ENCODE data around the gene TRABD2A.

DNA sequence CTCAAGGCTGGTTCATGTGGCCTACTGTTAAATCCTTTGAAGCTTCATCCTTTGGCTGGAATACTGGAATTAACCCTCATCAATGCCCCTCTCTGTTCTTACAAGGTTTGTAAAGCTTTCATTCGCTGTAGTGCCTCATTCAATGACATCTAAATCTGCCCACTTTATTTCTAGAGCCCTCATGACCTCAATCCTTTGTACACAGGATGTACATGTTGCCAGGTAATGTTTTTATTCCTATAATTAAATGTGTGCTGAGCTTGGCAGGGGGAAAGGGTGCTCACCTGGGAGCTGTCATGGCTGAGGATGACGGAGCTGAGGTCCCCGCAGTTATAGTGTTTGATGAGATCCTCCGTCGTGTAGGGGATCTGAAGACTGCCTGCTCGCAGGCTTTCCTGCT lies 39.3 kb downstream of the TRABD2A start:
- TF ChIP-seq, protein P1, sequence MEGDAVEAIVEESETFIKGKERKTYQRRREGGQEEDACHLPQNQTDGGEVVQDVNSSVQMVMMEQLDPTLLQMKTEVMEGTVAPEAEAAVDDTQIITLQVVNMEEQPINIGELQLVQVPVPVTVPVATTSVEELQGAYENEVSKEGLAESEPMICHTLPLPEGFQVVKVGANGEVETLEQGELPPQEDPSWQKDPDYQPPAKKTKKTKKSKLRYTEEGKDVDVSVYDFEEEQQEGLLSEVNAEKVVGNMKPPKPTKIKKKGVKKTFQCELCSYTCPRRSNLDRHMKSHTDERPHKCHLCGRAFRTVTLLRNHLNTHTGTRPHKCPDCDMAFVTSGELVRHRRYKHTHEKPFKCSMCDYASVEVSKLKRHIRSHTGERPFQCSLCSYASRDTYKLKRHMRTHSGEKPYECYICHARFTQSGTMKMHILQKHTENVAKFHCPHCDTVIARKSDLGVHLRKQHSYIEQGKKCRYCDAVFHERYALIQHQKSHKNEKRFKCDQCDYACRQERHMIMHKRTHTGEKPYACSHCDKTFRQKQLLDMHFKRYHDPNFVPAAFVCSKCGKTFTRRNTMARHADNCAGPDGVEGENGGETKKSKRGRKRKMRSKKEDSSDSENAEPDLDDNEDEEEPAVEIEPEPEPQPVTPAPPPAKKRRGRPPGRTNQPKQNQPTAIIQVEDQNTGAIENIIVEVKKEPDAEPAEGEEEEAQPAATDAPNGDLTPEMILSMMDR (conservative IDR thresholded peaks at IDR 0.05; ENCODE audit: low read length) = no peak
- no peak for TF ChIP-seq EZH2phosphoT487 (IDR thresholded peaks at IDR 0.05; ENCODE audit: borderline replicate concordance)

Data from Loucy (cell line).